HG02852 (cell line): ENCODE data around the gene MCC.

Source experiments
- ATAC-seq: cut with Tn5 transposase; IDR thresholded peaks from one replicate; pipeline ENCODE4 v1.9.1; 2021; ENCODE audit warnings: mild to moderate bottlenecking, moderate library complexity; ENCODE audit not compliant: unreplicated experiment

MCC gene

DNA sequence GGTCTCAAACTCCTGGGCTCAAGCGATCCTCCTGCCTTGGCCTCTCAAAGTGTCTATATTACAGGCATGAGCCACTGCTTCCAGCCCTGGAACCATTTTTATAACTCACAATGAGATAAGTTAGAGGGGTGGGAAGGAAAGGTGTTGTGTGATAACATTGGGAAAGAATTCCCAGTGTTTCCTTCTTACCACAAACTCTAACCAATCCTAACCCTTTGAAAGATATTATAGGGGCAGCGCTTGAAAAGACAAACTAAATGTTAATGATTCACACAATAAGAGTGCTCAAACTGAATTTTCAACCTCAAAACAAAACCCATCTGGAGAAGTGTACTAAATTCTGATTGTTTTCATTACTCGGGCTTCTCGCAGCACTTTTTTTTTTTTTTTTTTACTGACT, 163.2 kb downstream of the MCC start:
- no peak for ATAC-seq

DNA sequence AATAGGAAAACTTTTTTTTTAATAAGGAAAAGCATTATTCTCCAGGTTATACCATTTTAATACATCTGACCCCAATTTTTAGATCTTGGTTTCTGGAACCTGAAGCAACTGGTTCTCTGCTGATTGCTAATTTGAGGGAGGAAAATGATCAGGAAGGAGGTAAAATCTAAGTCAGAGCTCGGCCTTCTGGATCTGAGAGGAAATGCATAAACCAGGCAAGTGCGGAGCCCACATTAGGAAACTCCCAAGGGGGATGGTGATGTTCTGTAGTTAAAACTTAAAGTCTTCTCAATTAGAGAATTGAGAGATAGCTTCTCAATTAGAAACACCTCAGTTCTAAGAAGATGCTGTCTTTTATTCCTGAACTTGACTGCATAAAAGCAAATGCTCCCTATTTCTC, 167.0 kb downstream of the MCC start:
- ATAC-seq = no peak

DNA sequence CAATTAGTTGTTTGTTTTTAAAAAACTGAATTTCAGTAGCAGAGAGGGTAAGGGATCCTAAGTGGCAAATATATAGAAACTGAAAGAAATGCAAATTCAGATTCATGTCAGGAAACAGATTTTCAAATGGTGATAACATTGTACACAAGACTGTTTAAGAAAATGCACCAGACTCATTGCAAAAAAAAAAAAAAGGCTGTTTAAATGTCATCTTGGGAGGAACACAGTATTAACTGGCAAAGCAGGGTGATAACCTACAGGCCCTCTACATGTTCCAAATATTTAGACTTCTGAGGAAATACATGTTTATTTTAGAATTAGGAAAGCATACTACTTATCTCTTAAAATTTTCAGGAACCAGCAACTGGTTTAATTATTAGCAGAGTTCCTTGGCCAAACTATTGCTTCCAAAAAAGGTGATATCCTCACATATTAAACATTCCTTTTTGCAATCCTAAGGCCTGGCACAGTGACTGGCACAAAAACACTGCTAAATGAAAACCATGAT, 167.9 kb downstream of the MCC start:
- ATAC-seq = peak; percentile 73

- no peak for ATAC-seq
Measured at GRCh38 chr5:113319256-113320053, 168.8 kb downstream of the MCC start.

DNA sequence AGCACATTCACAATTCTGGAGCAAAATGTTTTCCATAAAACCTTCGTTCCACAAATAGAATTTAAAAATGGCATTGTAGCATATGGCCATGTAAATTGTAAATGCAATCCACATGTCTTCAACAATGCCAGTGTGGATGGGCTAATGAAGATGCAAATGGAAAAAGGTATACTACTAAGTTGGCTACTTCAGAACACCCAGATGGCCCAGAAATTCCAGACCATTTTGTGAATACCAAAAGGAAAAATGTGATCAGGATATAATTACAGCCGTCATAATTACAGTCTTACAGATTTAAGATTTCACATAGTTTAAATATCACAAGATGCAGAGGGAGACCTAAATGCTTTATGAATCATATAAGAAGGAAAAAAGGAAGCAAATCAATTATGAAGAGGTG, 170.6 kb downstream of the MCC start:
- no peak for ATAC-seq

DNA sequence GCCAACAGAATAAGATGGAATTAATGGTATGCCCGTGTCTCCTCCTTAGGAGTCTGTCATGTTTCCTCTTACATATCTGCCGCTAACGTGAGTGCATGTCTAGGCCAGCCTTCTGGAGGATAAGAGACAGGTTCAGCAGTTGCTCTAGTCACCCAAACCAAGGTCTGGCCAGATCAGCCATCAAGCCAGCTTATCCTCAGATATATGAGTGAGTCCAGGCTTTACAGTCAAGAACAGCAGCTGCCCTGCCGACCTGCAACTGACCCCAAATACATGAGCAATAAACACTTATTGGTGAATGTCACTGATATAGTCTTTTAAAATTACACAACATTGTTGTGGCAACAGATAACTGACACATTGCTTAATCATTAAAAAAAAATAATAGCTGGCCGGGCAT, 177.0 kb downstream of the MCC start:
- ATAC-seq = no peak

GRCh38 chr5:113302120-113302519, 186.1 kb downstream of the MCC start:
- no peak for ATAC-seq

GRCh38 chr5:113299591-113299990, 188.7 kb downstream of the MCC start:
- no peak for ATAC-seq

DNA sequence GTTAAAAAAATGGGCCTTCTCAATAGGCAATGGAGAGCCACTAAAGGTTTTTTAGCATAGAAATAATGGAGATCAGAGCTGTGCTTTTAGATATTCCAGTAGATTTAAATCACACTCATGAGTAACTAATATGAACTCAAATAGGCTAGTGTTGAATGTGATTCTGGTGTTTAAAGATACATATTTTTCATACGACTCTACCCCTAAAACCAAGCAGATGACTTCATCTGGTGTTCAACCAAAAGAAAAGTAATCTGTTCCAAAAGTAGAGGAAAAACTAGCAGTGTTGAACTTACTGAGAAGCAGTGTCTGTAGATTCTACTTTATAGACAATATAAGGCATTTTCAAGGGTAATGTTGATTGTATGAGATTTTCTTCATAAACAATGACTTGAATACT, 191.6 kb downstream of the MCC start:
- no peak for ATAC-seq

DNA sequence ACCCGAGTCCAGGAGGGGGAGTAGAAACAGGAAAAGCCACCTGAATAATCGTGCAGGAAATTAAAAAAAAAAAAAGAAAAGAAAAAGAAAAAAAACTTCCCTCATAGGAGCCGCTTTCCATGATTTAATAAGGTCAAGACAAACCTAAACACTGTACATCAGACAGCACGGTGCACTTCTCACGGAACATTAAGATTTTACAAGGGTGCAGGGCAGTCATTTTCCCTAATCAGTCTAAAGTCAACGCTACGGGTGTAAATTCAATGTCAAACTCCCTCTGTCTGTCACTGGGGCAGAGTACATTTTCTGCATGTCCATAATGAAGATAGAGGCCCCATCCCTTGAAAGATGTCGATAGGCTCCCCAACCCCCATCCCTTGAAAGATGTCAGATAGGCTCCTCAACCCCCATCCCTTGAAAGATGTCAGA, 193.1 kb downstream of the MCC start:
- no peak for ATAC-seq

GRCh38 chr5:113294311-113295110, 193.7 kb downstream of the MCC start:
- peak; percentile 96 for ATAC-seq

DNA sequence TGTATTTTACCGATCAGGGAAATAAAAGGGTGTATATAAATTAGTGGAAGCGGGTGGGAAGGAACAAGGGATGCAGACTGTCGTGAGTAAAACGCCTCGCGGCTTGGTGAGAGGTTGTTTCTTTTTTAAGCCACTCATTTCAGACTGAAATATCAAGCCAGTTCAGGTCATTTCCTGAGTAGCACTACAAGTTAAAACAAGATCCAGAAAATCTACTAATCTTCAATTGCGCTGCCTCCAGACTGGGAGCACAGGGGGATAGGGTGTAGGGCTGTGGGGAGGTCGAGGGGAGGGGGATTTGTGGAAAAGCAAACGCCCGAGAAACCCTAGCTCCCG, 194.3 kb downstream of the MCC start:
- peak; percentile 26 for ATAC-seq

DNA sequence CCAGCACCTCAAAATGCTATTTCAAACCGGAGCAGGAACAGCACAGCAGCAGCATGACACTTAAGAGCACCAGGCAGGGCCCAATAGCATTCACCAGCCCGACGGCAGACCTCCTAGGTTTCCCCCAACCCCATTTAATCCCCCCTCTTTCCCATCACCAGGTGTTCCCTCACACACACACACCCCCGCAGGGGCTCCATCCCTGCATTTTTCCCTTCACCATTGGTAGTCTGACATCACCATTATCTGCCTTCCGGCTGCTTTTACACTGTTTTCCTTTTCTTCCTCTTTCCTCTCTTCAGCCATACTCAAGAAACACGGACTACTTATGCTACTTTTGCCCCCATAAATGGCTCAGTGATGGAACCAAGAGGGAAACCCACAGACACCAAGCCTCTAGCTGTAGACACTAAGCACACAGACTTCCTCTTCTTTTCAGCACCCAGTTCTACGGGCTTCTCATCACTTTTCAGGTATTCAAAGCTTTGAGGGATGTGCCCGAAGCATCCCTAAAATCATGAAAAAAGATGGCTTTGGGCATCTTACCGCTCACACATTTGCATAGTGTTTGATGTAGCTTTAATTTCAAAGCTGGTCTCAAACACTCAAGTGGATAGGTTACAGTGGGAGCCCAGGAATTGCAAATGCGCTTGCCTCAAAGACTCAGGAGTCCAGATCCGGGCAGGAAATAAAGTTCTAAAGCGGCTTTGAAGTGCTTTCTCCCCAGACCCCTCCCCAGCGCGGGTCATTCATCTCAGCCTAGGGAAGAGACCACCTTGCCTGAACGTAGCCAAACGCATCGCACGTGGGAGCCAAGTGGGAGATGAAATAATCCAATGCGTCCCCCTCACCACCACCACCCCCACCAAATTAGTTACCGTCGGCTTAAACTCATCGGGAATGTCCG, 194.9 kb downstream of the MCC start:
- no peak for ATAC-seq

DNA sequence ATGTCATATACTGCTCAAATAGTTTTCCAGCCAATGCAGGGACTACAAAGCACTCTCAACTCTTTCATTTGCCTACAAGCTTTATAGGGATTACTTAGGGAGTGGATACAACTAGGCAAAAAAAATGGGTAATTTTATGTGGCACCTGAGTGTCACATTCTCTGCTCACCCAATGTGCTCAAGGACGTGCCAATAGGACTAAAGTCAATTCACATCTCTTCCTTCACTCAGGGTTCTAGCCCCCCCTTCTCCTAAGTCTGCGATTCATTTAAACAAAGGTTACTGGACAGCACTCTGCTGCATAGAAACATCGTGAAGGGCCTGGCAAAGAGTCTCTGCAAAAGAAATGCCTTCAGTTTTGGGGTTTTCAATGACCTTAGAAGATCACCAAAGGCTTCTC, 195.8 kb downstream of the MCC start:
- no peak for ATAC-seq

DNA sequence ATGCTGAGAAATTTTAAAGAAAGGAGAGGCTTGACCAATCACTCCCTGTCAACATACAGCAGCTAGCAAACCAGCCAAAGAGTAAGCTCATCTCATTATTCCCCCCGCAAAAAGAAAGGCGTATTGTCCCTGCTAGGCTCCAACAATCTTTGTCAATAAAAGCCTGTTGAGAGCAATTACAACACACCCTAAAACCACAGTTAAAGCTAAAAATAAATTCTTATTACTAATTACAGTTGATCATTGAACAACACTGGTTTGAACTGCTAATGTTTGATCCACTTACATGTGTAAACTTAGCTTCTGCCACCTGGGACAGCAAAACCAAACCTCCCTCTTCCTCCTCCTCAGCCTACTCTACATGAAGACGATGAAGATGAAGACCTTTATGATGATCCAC, 204.7 kb downstream of the MCC start:
- ATAC-seq = no peak

DNA sequence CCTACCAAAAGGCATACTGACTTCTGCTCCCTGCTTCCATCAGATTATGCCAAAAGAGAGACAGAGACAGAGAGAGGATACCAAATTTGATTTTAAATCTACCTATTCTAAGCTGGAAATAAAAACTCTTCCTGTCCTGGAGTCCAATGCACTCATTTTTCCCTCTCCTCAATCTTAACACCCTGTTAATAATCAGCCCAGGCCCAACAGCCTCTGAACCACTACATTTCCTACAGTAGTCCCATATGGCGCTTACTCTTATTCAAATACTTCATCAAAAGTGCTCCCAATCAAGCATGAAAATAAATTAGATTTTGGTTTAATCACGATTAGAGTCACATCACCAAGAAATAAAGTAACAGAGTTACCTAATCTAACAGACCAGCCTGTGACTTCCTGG, 205.8 kb downstream of the MCC start:
- ATAC-seq = no peak

- no peak for ATAC-seq
Measured at GRCh38 chr5:113281194-113281593, 207.1 kb downstream of the MCC start.

DNA sequence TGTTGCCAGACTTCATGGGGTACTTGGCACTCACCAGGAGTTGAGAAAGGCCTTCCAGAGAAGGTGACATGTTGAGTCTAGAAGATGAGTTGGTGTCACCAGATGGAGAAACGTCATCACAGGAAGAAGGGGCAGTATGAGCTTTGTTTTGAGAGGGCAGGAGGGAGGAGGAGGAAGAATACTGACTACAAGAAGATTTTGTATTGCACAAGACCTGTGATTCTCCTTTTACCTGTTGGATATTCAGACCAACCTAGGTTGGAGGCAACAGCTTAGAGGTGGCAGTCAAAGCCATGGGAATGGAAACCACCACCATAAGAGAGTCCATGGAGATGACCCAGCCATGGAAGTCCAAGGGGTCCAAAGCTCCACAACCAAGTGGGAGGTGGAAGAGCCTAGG, 207.7 kb downstream of the MCC start:
- ATAC-seq = no peak

- ATAC-seq = peak; percentile 52
Measured at GRCh38 chr5:113278976-113279375, 209.3 kb downstream of the MCC start.

DNA sequence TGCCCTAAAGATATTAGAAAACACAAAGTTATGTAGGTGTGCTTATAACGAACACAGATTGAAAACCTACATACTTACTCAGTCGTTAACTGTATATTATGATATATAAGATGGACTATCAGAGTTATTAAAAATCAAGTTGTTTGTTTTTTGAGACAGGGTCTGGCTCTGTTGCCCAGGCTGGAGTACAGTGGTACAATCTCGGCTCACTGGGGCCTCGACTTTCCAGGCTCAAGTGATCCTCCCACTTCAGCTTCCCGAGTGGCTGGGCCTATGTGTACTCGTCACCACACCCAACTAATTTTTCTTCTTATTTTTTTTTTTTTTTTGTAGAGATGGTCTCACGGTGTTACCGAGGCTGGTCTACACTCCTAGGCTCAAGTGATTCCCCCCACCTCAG, 211.8 kb downstream of the MCC start:
- ATAC-seq = no peak

DNA sequence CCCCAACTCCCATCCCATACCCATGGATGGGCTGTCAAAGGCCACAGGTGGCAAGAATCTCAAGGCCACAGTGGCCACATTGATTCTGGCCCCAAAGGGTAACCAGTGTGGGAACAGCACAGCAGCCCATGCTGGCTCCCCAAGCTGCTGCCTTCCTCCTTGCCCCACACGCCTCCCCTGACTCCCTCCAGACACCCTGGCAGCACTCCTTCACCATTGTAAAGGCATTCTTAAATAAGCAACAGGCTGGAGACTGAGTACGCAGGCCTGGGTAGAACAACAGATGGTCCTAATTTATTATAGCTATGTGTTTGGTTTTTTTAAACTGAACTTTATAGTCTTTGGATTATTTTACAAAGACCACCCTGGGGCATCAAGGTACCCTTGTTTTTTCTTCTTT, 212.3 kb downstream of the MCC start:
- no peak for ATAC-seq
